ENCODE data around the gene RFC1.

RFC1 gene

GRCh38 chr4:39323821-39324220 is 42.3 kb downstream of the RFC1 start:
- H3K36me3 ChIP-seq (replicated peaks in 1 of 2; ENCODE audit: control insufficient read depth in 2 of 2, insufficient read depth in 2 of 2, low read length in 2 of 2), result peaks cover 7 to 91% of the 10 kb centered on the region in 2 donors
- no peak overlapping the region for H2AFZ ChIP-seq (ENCODE audit: low read length)
- no peak for DNase-seq (ENCODE audit: low spot score)
- no peaks in the 10 kb centered on the region for H3K27me3 ChIP-seq (ENCODE audit: control insufficient read depth in 3 of 3, insufficient read depth in 3 of 3, low read depth in 1 of 3, low read length in 3 of 3)
- no peak overlapping the region for H2BK5ac ChIP-seq (ENCODE audit: low read length)
- no peak overlapping the region for H4K91ac ChIP-seq (ENCODE audit: low read depth, low read length, poor library complexity)
- no peaks in the 10 kb centered on the region for H3K79me1 ChIP-seq (ENCODE audit: low read depth, low read length)
- no peak overlapping the region for H3K9ac ChIP-seq (ENCODE audit: low read depth, low read length, poor library complexity)
- H3K27ac ChIP-seq (replicated peaks; ENCODE audit: low read length), result no peak overlapping the region
- H3K4me3 ChIP-seq (ENCODE audit: low read length in 2 of 2), result no peak overlapping the region
- no peak overlapping the region for H3K18ac ChIP-seq (ENCODE audit: low read length)
- no peak overlapping the region for H3K4ac ChIP-seq (ENCODE audit: low read length)
- WGBS, 2 donors (ENCODE audit: extremely low coverage in 2 of 2, insufficient read length in 2 of 2, insufficient replicate concordance in 1 of 2), result no CpG with 5 or more reads among the region's 1 CpG
- H3K4me2 ChIP-seq (ENCODE audit: insufficient read depth, low read length, poor library complexity, severe bottlenecking), result no peak overlapping the region
- H4K8ac ChIP-seq (ENCODE audit: low read depth, low read length), result no peak overlapping the region
- H2BK12ac ChIP-seq (ENCODE audit: low read length), result no peak overlapping the region
- no peak overlapping the region for H2AK5ac ChIP-seq (ENCODE audit: low read depth, low read length)
- H2BK120ac ChIP-seq (ENCODE audit: low read depth, low read length), result no peak overlapping the region
- no peak overlapping the region for H3K23ac ChIP-seq (ENCODE audit: low read depth, low read length, poor library complexity)
- no peak overlapping the region for H3K14ac ChIP-seq (ENCODE audit: low read length)
- H3K9me3 ChIP-seq (replicated peaks in 1 of 2; ENCODE audit: control insufficient read depth in 2 of 2, insufficient read depth in 1 of 2, low read depth in 1 of 2, low read length in 2 of 2), result no peaks in the 10 kb centered on the region
- no peaks in the 10 kb centered on the region for H3K4me1 ChIP-seq (ENCODE audit: control insufficient read depth in 2 of 2, insufficient read depth in 1 of 2, low read depth in 1 of 2, low read length in 2 of 2)
- no peak overlapping the region for H2BK15ac ChIP-seq (ENCODE audit: low read length)

- Histone ChIP-seq H3K4me3 (ENCODE audit: low read length in 2 of 2) (no peak overlapping the region), H3K18ac (ENCODE audit: low read length) (no peak overlapping the region), H2AFZ (ENCODE audit: low read length) (no peak overlapping the region), H3K4ac (ENCODE audit: low read length) (no peak overlapping the region), H3K36me3 (replicated peaks in 1 of 2; ENCODE audit: control insufficient read depth in 2 of 2, insufficient read depth in 2 of 2, low read length in 2 of 2) (peaks cover 11 to 95% of the 10 kb centered on the region in 2 donors), H3K4me1 (ENCODE audit: control insufficient read depth in 2 of 2, insufficient read depth in 1 of 2, low read depth in 1 of 2, low read length in 2 of 2) (no peaks in the 10 kb centered on the region), H3K4me2 (ENCODE audit: insufficient read depth, low read length, poor library complexity, severe bottlenecking) (no peak overlapping the region), H3K27ac (replicated peaks; ENCODE audit: low read length) (no peak overlapping the region), H3K23ac (ENCODE audit: low read depth, low read length, poor library complexity) (no peak overlapping the region), H2BK5ac (ENCODE audit: low read length) (no peak overlapping the region), H2AK5ac (ENCODE audit: low read depth, low read length) (no peak overlapping the region), H3K9ac (ENCODE audit: low read depth, low read length, poor library complexity) (no peak overlapping the region), H4K8ac (ENCODE audit: low read depth, low read length) (no peak overlapping the region), H3K14ac (ENCODE audit: low read length) (no peak overlapping the region), H3K27me3 (ENCODE audit: control insufficient read depth in 3 of 3, insufficient read depth in 3 of 3, low read depth in 1 of 3, low read length in 3 of 3) (no peaks in the 10 kb centered on the region), H4K91ac (ENCODE audit: low read depth, low read length, poor library complexity) (no peak overlapping the region), H2BK15ac (ENCODE audit: low read length) (no peak overlapping the region), H3K9me3 (replicated peaks in 1 of 2; ENCODE audit: control insufficient read depth in 2 of 2, insufficient read depth in 1 of 2, low read depth in 1 of 2, low read length in 2 of 2) (no peaks in the 10 kb centered on the region), H2BK120ac (ENCODE audit: low read depth, low read length) (no peak overlapping the region), H2BK12ac (ENCODE audit: low read length) (no peak overlapping the region), H3K79me1 (ENCODE audit: low read depth, low read length) (no peaks in the 10 kb centered on the region)
- DNase-seq (ENCODE audit: low spot score), result no peak
Observed at GRCh38 chr4:39320381-39321115, 45.6 kb downstream of the RFC1 start.

GRCh38 chr4:39319676-39320075 is 46.5 kb downstream of the RFC1 start:
- Histone ChIP-seq H2AK5ac (ENCODE audit: low read depth, low read length) (no peak overlapping the region), H3K9ac (ENCODE audit: low read depth, low read length, poor library complexity) (no peak overlapping the region), H3K18ac (ENCODE audit: low read length) (no peak overlapping the region), H3K79me1 (ENCODE audit: low read depth, low read length) (no peaks in the 10 kb centered on the region), H3K27ac (replicated peaks; ENCODE audit: low read length) (no peak overlapping the region), H3K4ac (ENCODE audit: low read length) (no peak overlapping the region), H4K8ac (ENCODE audit: low read depth, low read length) (no peak overlapping the region), H2AFZ (ENCODE audit: low read length) (no peak overlapping the region), H3K4me1 (ENCODE audit: control insufficient read depth in 2 of 2, insufficient read depth in 1 of 2, low read depth in 1 of 2, low read length in 2 of 2) (no peaks in the 10 kb centered on the region), H2BK120ac (ENCODE audit: low read depth, low read length) (no peak overlapping the region), H3K14ac (ENCODE audit: low read length) (no peak overlapping the region), H2BK12ac (ENCODE audit: low read length) (no peak overlapping the region), H2BK15ac (ENCODE audit: low read length) (no peak overlapping the region), H3K9me3 (replicated peaks in 1 of 2; ENCODE audit: control insufficient read depth in 2 of 2, insufficient read depth in 1 of 2, low read depth in 1 of 2, low read length in 2 of 2) (no peaks in the 10 kb centered on the region), H3K4me3 (ENCODE audit: low read length in 2 of 2) (no peak overlapping the region), H3K36me3 (replicated peaks in 1 of 2; ENCODE audit: control insufficient read depth in 2 of 2, insufficient read depth in 2 of 2, low read length in 2 of 2) (peaks cover 12 to 95% of the 10 kb centered on the region in 2 donors), H4K91ac (ENCODE audit: low read depth, low read length, poor library complexity) (no peak overlapping the region), H3K27me3 (ENCODE audit: control insufficient read depth in 3 of 3, insufficient read depth in 3 of 3, low read depth in 1 of 3, low read length in 3 of 3) (no peaks in the 10 kb centered on the region), H3K4me2 (ENCODE audit: insufficient read depth, low read length, poor library complexity, severe bottlenecking) (no peak overlapping the region), H2BK5ac (ENCODE audit: low read length) (no peak overlapping the region), H3K23ac (ENCODE audit: low read depth, low read length, poor library complexity) (no peak overlapping the region)
- WGBS, 2 donors (ENCODE audit: extremely low coverage in 2 of 2, insufficient read length in 2 of 2, insufficient replicate concordance in 1 of 2), result no CpG with 5 or more reads among the region's 4 CpGs
- DNase-seq (ENCODE audit: low spot score), result no peak

- no peak overlapping the region for H3K9ac ChIP-seq (ENCODE audit: low read depth, low read length, poor library complexity)
- H3K4me3 ChIP-seq (ENCODE audit: low read length in 2 of 2), result no peak overlapping the region
- no CpG with 5 or more reads among the region's 4 CpGs for WGBS, 2 donors (ENCODE audit: extremely low coverage in 2 of 2, insufficient read length in 2 of 2, insufficient replicate concordance in 1 of 2)
- H2BK12ac ChIP-seq (ENCODE audit: low read length), result no peak overlapping the region
- no peak overlapping the region for H4K8ac ChIP-seq (ENCODE audit: low read depth, low read length)
- no peak overlapping the region for H2AFZ ChIP-seq (ENCODE audit: low read length)
- no peak overlapping the region for H2BK120ac ChIP-seq (ENCODE audit: low read depth, low read length)
- no peak overlapping the region for H3K14ac ChIP-seq (ENCODE audit: low read length)
- no peak overlapping the region for H3K27ac ChIP-seq (replicated peaks; ENCODE audit: low read length)
- H3K18ac ChIP-seq (ENCODE audit: low read length), result no peak overlapping the region
- H2AK5ac ChIP-seq (ENCODE audit: low read depth, low read length), result no peak overlapping the region
- no peak overlapping the region for H3K4ac ChIP-seq (ENCODE audit: low read length)
- DNase-seq (ENCODE audit: low spot score), result no peak
- no peak overlapping the region for H2BK5ac ChIP-seq (ENCODE audit: low read length)
- H3K4me2 ChIP-seq (ENCODE audit: insufficient read depth, low read length, poor library complexity, severe bottlenecking), result no peak overlapping the region
- H3K23ac ChIP-seq (ENCODE audit: low read depth, low read length, poor library complexity), result no peak overlapping the region
- H4K91ac ChIP-seq (ENCODE audit: low read depth, low read length, poor library complexity), result no peak overlapping the region
- H3K4me1 ChIP-seq (ENCODE audit: control insufficient read depth in 2 of 2, insufficient read depth in 1 of 2, low read depth in 1 of 2, low read length in 2 of 2), result no peaks in the 10 kb centered on the region
- peaks cover 0 to 2% of the 10 kb centered on the region in 2 donors for H3K9me3 ChIP-seq (replicated peaks in 1 of 2; ENCODE audit: control insufficient read depth in 2 of 2, insufficient read depth in 1 of 2, low read depth in 1 of 2, low read length in 2 of 2)
- no peak overlapping the region for H2BK15ac ChIP-seq (ENCODE audit: low read length)
- no peaks in the 10 kb centered on the region for H3K79me1 ChIP-seq (ENCODE audit: low read depth, low read length)
- H3K36me3 ChIP-seq (replicated peaks in 1 of 2; ENCODE audit: control insufficient read depth in 2 of 2, insufficient read depth in 2 of 2, low read length in 2 of 2), result peaks cover 29 to 97% of the 10 kb centered on the region in 2 donors
- no peaks in the 10 kb centered on the region for H3K27me3 ChIP-seq (ENCODE audit: control insufficient read depth in 3 of 3, insufficient read depth in 3 of 3, low read depth in 1 of 3, low read length in 3 of 3)
Observed at GRCh38 chr4:39312816-39313215, 53.3 kb downstream of the RFC1 start.
